ENCODE measurements around the gene TMEM161B. TPM values are rescaled to one million over a fixed set of nuclear protein-coding genes. Genes with fewer than 3 reads are reported as not detected.

The TMEM161B gene
- total RNA-seq, 1 experiment from 2014 or later, result 56.3 TPM

DNA sequence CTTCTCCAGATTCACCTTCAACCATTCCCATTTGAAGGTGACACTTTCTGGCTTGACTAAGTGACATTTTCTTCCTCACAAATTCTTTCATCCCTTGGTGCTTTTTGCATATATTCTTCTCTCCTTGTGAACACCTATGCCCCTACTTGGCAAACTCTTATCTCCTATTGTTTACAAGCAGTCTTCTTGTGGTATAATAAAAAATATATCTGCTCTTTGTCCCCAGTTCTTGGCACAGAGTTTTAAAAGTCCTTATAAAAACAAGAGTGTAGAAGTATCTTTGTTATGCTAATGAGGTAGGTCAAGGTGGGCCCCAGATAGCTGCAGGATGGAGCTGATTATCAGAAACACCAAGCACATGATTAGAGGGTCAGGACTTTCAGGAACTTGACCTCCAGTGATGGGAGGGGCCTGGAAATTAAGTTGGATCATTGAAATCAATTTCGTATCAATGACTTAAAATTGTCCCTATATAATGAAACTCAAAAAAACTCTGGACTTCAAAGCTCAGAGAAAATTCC, 38.0 kb downstream of the TMEM161B start:
- DNase-seq, result no peak
- H3K4me1 ChIP-seq (ENCODE audit: low read length), result peaks cover 4% of the 10 kb centered on the region
- no peaks in the 10 kb centered on the region for H3K27me3 ChIP-seq (ENCODE audit: low read length)
- H2AFZ ChIP-seq (ENCODE audit: low read length), result no peak overlapping the region
- H3K4me2 ChIP-seq (ENCODE audit: low read depth, low read length, poor library complexity, severe bottlenecking), result no peak overlapping the region
- no peak overlapping the region for H3K4me3 ChIP-seq (ENCODE audit: low read length)
- no peaks in the 10 kb centered on the region for H4K20me1 ChIP-seq (ENCODE audit: insufficient read depth, low read depth, low read length)
- H3K27ac ChIP-seq (ENCODE audit: low read length), result no peak overlapping the region
- H3K79me2 ChIP-seq (ENCODE audit: low read length), result peaks cover 95% of the 10 kb centered on the region
- H3K9me3 ChIP-seq (ENCODE audit: low read length), result no peaks in the 10 kb centered on the region
- H3K9ac ChIP-seq (ENCODE audit: low read length), result no peak overlapping the region
- peaks cover 10% of the 10 kb centered on the region; the same call in 1 of the 2 replicates for H3K36me3 ChIP-seq (ENCODE audit: insufficient read depth, low read length)
- H3K9me2 ChIP-seq (replicated peaks; ENCODE audit: insufficient read depth, low read length), result no peaks in the 10 kb centered on the region

DNA sequence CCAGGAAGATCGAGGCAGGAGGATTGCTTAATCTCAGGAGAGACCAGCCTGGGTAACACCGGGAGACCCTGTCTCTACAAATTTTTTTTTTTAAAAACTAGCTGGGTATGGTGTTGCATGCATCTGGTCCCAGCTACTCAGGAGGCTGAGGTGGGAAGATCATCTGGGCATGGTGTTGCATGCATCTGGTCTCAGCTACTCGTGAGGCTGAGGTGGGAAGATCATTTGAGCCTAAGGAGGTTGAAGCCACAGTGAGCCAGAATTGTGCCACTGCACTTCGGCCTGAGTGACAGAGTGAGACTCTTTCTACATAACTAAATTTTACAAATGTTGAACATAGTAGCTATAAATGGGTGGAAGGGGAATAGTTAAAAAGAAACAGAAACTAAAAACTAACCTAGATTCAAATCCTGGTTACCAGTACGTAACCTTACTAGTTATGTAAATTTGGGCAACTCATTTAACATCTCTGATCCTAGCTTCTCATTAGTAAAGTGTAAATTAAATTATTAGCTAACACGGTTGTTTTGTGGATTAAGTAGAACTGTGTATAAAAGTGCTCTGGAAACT, 41.7 kb downstream of the TMEM161B start:
- Histone ChIP-seq H3K79me2 (ENCODE audit: low read length) (peaks cover 85% of the 10 kb centered on the region), H3K4me3 (ENCODE audit: low read length) (no peak overlapping the region), H3K9ac (ENCODE audit: low read length) (no peak overlapping the region), H2AFZ (ENCODE audit: low read length) (no peak overlapping the region), H3K27ac (ENCODE audit: low read length) (no peak overlapping the region), H3K4me2 (ENCODE audit: low read depth, low read length, poor library complexity, severe bottlenecking) (no peak overlapping the region), H3K4me1 (ENCODE audit: low read length) (no peaks in the 10 kb centered on the region), H3K27me3 (ENCODE audit: low read length) (no peaks in the 10 kb centered on the region), H4K20me1 (ENCODE audit: insufficient read depth, low read depth, low read length) (no peaks in the 10 kb centered on the region), H3K9me2 (replicated peaks; ENCODE audit: insufficient read depth, low read length) (no peaks in the 10 kb centered on the region), H3K36me3 (ENCODE audit: insufficient read depth, low read length) (peaks cover 13% of the 10 kb centered on the region; the same call in 1 of the 2 replicates), H3K9me3 (ENCODE audit: low read length) (no peaks in the 10 kb centered on the region)
- DNase-seq, result no peak

DNA sequence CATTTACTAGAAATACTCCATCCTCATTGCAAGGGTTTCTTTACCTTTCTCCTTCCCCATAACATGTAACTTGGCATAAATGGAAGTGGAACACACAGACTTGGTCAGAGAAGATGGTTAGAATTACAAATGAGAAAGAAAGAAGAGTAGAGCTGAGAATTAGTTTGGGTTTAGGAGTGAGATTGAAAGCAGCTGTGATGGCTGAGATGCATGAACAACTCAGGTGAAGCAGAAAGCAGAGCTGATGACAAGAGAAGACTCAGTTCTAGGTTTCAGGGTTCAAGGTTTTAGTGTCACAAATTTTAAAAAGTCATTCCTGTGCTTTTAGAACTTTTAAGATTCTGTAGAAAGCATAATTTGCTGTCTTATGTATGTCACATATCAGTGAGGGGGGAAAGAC, 54.0 kb downstream of the TMEM161B start:
- no peaks in the 10 kb centered on the region for H4K20me1 ChIP-seq (ENCODE audit: insufficient read depth, low read depth, low read length)
- no peak for DNase-seq
- H3K4me3 ChIP-seq (ENCODE audit: low read length), result no peak overlapping the region
- H3K9me2 ChIP-seq (replicated peaks; ENCODE audit: insufficient read depth, low read length), result no peaks in the 10 kb centered on the region
- H3K4me1 ChIP-seq (ENCODE audit: low read length), result no peaks in the 10 kb centered on the region
- H3K36me3 ChIP-seq (ENCODE audit: insufficient read depth, low read length), result peaks cover 37% of the 10 kb centered on the region
- H3K9ac ChIP-seq (ENCODE audit: low read length), result no peak overlapping the region
- no peaks in the 10 kb centered on the region for H3K27me3 ChIP-seq (ENCODE audit: low read length)
- peaks cover 47% of the 10 kb centered on the region for H3K79me2 ChIP-seq (ENCODE audit: low read length)
- H2AFZ ChIP-seq (ENCODE audit: low read length), result no peak overlapping the region
- no peak overlapping the region for H3K4me2 ChIP-seq (ENCODE audit: low read depth, low read length, poor library complexity, severe bottlenecking)
- H3K27ac ChIP-seq (ENCODE audit: low read length), result no peak overlapping the region
- no peaks in the 10 kb centered on the region for H3K9me3 ChIP-seq (ENCODE audit: low read length)

DNA sequence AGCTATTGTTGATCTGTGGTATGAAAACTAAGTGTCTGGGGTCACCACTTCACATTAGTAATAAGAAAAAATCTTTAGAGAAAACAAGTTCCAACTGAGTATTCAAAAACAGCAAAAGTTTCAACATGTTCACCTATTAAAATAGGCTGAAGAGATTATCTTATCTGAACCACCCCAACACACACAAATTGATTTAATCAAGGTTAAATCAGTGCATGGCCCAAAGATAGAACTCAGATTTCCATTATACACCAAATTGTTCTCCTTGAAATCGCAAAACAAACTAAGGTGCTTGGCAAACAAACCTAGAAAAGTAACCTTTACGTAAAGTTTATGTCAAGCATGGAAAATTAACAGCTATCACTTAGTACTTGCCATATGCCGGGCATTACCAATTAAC, 61.1 kb downstream of the TMEM161B start:
- Histone ChIP-seq H3K9me3 (ENCODE audit: low read length) (no peaks in the 10 kb centered on the region), H2AFZ (ENCODE audit: low read length) (no peak overlapping the region), H3K27ac (ENCODE audit: low read length) (no peak overlapping the region), H3K9ac (ENCODE audit: low read length) (no peak overlapping the region), H3K79me2 (ENCODE audit: low read length) (peaks cover 45% of the 10 kb centered on the region), H4K20me1 (ENCODE audit: insufficient read depth, low read depth, low read length) (no peaks in the 10 kb centered on the region), H3K4me2 (ENCODE audit: low read depth, low read length, poor library complexity, severe bottlenecking) (no peak overlapping the region), H3K36me3 (ENCODE audit: insufficient read depth, low read length) (peaks cover 36% of the 10 kb centered on the region), H3K4me1 (ENCODE audit: low read length) (no peaks in the 10 kb centered on the region), H3K9me2 (replicated peaks; ENCODE audit: insufficient read depth, low read length) (no peaks in the 10 kb centered on the region), H3K27me3 (ENCODE audit: low read length) (no peaks in the 10 kb centered on the region), H3K4me3 (ENCODE audit: low read length) (no peak overlapping the region)
- no peak for DNase-seq

DNA sequence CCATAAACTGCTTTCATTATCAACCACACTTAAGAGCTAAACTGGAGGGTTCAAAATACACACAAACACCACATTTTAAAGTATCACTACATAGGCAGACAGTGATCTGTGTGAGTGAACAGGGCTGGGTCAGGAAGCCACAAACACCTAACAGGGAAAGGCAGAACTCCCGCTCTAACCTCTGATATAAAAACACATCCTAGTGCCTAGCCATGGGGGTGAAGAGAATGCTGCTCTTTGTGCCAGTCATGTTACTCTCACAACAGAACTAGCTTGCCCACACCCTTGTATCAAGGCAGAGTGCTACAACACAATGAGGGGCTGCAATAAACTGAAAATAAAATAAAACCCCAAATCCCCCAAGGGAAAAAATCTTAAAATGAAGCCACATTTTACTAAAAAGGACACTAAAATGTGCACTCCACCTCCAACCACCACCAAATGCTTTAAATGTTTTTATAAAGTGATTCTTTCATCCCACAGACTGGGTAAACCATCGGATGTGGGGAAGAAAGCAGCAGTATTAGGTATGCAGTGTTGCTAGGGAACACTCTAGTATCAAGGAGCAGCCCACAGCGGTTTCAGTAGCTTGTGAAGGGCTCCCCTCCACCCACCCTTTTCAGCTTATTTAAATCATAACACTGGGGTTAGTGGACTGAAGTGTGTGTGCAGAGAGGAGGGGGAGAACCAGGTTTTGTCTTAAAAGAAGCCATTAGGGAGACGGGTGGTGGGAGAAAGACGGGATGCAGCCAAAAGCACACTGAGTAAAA, 64.5 kb downstream of the TMEM161B start:
- peaks cover 23% of the 10 kb centered on the region for H3K79me2 ChIP-seq (ENCODE audit: low read length)
- no peaks in the 10 kb centered on the region for H4K20me1 ChIP-seq (ENCODE audit: insufficient read depth, low read depth, low read length)
- H3K36me3 ChIP-seq (ENCODE audit: insufficient read depth, low read length), result peaks cover 43% of the 10 kb centered on the region
- no peak overlapping the region for H3K4me2 ChIP-seq (ENCODE audit: low read depth, low read length, poor library complexity, severe bottlenecking)
- no peaks in the 10 kb centered on the region for H3K9me2 ChIP-seq (replicated peaks; ENCODE audit: insufficient read depth, low read length)
- H3K4me1 ChIP-seq (ENCODE audit: low read length), result no peaks in the 10 kb centered on the region
- no peak overlapping the region for H2AFZ ChIP-seq (ENCODE audit: low read length)
- no peak overlapping the region for H3K4me3 ChIP-seq (ENCODE audit: low read length)
- no peaks in the 10 kb centered on the region for H3K27me3 ChIP-seq (ENCODE audit: low read length)
- DNase-seq, result no peak
- no peak overlapping the region for H3K9ac ChIP-seq (ENCODE audit: low read length)
- no peaks in the 10 kb centered on the region for H3K9me3 ChIP-seq (ENCODE audit: low read length)
- H3K27ac ChIP-seq (ENCODE audit: low read length), result no peak overlapping the region

DNA sequence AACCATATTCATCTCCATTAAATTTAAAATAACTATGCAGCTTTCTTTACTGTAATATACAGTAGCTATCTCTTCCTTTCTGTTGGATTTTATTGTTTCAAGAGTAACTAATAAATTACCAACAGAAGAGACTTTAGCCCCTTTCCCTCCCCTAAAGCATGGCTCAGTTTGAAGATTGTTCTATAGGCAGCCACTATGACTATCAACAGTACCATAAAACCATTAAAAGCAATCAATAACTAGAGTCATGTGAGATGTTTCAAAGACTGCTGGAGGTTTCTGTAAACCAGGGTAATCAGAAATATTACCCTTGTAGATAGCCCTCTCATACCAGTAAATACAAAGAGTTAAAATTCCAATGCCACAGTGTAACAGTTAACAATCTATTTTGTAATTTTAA, 73.0 kb downstream of the TMEM161B start:
- no peak for DNase-seq
- Histone ChIP-seq H2AFZ (ENCODE audit: low read length) (no peak overlapping the region), H3K9ac (ENCODE audit: low read length) (no peak overlapping the region), H3K9me2 (replicated peaks; ENCODE audit: insufficient read depth, low read length) (no peaks in the 10 kb centered on the region), H4K20me1 (ENCODE audit: insufficient read depth, low read depth, low read length) (no peaks in the 10 kb centered on the region), H3K36me3 (ENCODE audit: insufficient read depth, low read length) (peaks cover 75% of the 10 kb centered on the region), H3K4me1 (ENCODE audit: low read length) (no peaks in the 10 kb centered on the region), H3K4me3 (ENCODE audit: low read length) (no peak overlapping the region), H3K9me3 (ENCODE audit: low read length) (peaks cover 7% of the 10 kb centered on the region; the same call in 1 of the 2 replicates), H3K27me3 (ENCODE audit: low read length) (no peaks in the 10 kb centered on the region), H3K4me2 (ENCODE audit: low read depth, low read length, poor library complexity, severe bottlenecking) (no peak overlapping the region), H3K79me2 (ENCODE audit: low read length) (no peaks in the 10 kb centered on the region), H3K27ac (ENCODE audit: low read length) (no peak overlapping the region)

DNA sequence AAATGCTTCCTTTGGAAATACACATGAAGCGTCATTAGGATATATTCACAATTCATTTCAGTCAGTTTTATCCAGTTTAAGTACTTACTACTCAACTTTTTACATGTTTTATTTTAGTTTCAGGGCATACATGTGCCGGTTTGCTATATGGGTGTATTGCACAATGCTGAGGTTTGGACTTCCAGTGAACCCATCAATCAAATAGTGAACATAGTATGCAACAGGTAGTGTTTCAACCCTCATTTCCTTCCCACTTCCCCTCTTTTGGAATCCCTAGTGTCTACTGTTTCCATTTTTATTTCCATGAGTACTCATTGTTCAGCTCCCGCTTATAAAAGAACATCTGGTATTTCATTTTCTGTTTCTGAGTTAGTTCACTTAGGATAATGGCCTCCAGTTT, 74.7 kb downstream of the TMEM161B start:
- H3K79me2 ChIP-seq (ENCODE audit: low read length), result no peaks in the 10 kb centered on the region
- peaks cover 78% of the 10 kb centered on the region for H3K36me3 ChIP-seq (ENCODE audit: insufficient read depth, low read length)
- DNase-seq, result no peak
- no peak overlapping the region for H3K4me2 ChIP-seq (ENCODE audit: low read depth, low read length, poor library complexity, severe bottlenecking)
- H3K9ac ChIP-seq (ENCODE audit: low read length), result no peak overlapping the region
- H3K9me3 ChIP-seq (ENCODE audit: low read length), result peaks cover 7% of the 10 kb centered on the region; the same call in 1 of the 2 replicates
- H3K4me3 ChIP-seq (ENCODE audit: low read length), result no peak overlapping the region
- H3K27ac ChIP-seq (ENCODE audit: low read length), result no peak overlapping the region
- no peaks in the 10 kb centered on the region for H4K20me1 ChIP-seq (ENCODE audit: insufficient read depth, low read depth, low read length)
- H3K4me1 ChIP-seq (ENCODE audit: low read length), result no peaks in the 10 kb centered on the region
- H3K27me3 ChIP-seq (ENCODE audit: low read length), result no peaks in the 10 kb centered on the region
- no peak overlapping the region for H2AFZ ChIP-seq (ENCODE audit: low read length)
- no peaks in the 10 kb centered on the region for H3K9me2 ChIP-seq (replicated peaks; ENCODE audit: insufficient read depth, low read length)

DNA sequence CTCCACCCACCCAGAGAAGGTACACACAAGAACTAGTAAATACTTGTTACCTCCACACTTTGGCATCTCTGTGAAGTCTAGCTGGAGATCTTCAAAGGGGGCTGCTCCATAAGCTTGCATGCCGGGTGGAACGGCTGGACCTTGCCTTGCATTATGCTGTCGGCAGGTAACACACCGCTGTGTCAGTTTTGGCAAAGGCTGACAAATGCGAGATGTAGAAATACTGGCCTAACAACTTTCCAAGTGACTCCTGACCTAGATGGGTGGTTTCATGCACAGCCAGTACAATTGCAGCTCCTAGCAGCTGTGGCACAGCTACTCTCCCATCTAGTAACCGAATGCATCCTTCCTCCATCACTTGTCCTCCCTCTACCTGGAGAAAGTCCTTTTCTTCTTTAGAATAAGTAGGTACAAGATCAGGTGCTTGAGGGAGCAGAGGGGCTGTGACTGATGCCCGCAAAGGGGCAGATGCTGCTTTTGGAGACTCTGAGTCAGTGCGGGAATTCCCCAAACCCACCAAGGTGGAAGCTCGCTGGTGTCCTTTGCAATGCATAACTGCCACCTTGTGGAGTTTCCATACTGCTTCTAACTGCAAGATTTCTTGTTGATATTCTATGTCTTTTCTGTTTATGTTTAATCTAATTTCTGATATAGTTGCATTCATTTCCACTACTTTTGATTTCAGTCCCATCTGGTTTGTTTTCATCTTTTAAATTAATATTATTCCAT, 78.4 kb downstream of the TMEM161B start:
- Histone ChIP-seq H3K27ac (ENCODE audit: low read length) (no peak overlapping the region), H3K4me1 (ENCODE audit: low read length) (no peaks in the 10 kb centered on the region), H3K4me2 (ENCODE audit: low read depth, low read length, poor library complexity, severe bottlenecking) (no peak overlapping the region), H3K79me2 (ENCODE audit: low read length) (no peaks in the 10 kb centered on the region), H3K27me3 (ENCODE audit: low read length) (no peaks in the 10 kb centered on the region), H3K9ac (ENCODE audit: low read length) (no peak overlapping the region), H3K4me3 (ENCODE audit: low read length) (no peak overlapping the region), H3K9me3 (ENCODE audit: low read length) (peaks cover 7% of the 10 kb centered on the region; the same call in 1 of the 2 replicates), H3K36me3 (ENCODE audit: insufficient read depth, low read length) (peaks cover 77% of the 10 kb centered on the region), H4K20me1 (ENCODE audit: insufficient read depth, low read depth, low read length) (no peaks in the 10 kb centered on the region), H3K9me2 (replicated peaks; ENCODE audit: insufficient read depth, low read length) (no peaks in the 10 kb centered on the region), H2AFZ (ENCODE audit: low read length) (no peak overlapping the region)
- no peak for DNase-seq

Measured in Karpas-422 (cell line).